GM18499 (cell line): ENCODE data around the gene TREML2.

Experiments
- ATAC-seq: cut with Tn5 transposase; IDR thresholded peaks from one replicate; pipeline ENCODE4 v1.9.1; 2021; ENCODE audit warnings: moderate number of reproducible peaks; ENCODE audit not compliant: insufficient read depth, unreplicated experiment

The TREML2 gene

DNA sequence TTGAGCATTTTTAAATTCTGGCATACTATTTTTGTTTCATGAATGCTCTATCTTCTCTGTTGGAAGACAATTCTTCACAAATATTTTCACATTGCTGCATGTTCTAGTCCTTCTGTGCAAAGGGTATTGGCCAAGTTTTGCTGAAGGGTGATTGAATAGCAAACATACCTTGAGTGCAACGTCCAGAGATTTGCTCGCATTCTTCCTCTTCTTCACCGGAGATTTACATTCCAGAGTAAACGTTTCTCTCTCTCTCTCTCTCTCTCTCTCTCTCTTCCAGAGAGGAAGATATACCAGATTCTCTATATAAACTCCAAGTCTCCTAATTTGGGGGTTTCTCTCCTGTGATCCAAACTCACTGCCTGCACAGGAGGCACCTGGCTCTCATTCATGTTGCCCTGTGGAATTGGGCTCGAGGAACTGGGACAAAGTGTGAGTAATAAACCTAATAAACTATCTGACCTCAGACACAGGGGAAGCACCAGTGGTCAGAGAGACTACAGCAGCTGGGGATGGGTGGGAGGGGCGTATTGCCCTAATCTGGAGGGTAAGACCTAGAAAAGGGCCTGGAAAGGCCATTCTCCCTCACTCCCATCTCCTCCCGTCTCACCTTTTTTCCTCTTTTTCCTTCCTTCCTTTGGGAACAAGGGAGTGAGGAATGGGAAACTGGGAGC lies 45.7 kb downstream of the TREML2 start:
- no peak for ATAC-seq

DNA sequence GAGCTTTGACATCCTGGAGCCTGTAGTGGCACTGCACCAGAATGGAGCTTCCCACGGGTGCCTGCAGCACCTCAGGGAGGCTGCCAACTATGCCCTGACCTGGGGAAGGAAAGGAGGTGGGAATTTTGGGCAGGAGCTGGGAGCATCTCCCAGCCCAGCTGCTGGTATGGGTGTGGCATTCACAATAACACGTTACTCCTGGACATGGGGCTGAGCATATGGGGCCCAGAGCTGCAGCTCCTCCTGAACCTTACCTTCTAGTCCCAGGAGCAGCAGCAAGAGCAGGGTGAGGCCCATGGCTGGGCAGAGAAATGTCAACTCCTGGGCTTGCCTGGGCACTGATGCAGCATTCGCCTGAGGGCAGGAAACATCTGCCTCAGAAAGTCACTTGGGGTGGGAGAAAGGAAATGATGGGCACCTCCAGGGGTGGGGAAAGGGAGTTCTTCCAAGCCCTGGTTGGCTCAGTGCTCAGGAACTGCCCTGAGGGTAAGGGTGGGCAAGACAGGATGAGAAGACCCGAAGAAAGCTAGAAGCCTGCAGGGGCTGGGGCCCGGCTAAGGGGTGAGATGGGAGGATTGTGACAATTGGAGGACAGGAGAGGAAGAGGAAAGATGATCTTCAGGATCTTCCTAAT lies 46.8 kb downstream of the TREML2 start, which contains the start of gene TREML1:
TREML1 (minus strand) TSS at position 356 of the 634 bp plus-strand sequence; CDS start at position 297, 59 bp downstream.
- ATAC-seq, result no peak

DNA sequence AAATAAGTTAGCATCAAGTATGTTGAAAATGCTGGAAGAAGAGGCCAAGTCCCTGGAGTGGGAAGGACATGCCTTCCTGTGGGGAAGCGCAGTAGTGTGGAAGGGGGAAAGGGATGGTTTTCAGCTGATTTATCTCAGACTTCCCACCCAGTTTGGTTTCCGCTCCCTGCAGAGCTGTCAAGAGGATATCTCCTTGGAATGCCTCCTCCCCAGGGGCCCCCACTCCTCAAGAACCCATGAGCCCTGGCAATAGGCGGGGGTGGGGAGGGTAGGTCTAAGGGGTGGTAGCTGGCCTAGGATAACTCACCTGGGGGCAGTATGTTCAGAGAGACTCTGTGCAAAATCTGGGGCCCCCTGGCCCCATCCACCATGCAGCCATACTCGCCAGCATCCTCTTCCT lies 47.5 kb downstream of the TREML2 start:
- ATAC-seq, result no peak

DNA sequence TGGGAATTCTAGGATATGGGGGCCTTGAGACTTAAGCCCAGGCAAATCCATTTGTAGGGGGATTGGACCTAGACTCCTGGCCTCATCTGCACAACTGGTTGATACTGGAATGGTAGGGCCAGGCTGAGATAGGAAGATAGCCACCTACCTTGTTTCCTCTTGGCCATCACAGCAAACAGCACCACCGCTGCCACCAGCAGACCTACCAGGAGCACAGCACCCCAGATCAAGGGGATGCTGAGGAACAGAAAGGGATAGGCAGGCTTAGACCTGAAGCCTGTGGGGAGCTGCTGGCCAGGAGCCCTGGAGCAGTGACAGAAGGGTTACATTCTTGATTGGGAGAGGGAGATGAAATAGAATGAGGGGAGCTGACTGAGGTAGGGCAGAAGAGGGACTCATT lies 50.3 kb downstream of the TREML2 start:
- ATAC-seq, result no peak

DNA sequence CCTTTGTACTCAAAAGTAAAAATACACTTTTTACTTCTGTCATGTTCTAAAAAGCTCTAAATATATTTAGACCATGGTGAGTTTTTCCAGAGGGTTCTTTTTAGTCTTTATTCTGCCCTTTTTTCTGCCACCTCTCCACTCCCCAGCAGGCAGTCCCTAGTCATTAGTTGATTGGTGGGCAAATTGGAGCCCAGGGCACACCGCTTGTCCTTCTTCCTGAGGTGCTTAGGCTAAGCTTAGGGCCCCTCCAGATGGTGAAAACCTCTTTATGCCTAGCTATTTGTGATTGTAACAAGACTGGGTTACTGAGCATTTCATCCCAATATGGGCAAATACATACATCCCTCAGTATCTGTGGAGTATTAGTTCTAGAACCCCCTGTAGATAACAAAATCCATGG lies 53.0 kb downstream of the TREML2 start:
- ATAC-seq, result no peak
